ENCODE results near the gene TBX18.

DNA sequence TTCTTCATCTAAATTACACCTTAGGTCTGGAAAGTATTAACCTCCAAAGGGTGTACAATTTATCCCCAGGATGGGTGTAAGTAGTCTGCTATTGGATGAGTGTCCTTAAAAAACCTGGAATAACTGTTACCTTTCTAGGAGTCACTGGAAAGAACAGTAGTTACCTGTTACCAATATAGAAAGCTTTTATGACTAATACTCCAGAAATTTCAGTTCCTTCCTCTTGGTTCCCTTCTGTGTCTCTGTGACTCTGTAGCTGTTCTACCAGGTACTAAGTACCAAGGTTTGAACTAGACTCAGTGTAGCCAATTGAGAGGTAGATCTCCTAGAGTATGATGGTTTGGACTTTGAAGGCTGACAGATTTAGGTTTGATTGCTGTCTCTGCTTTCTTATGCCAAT is 47.0 kb upstream of the TBX18 start:
- TF ChIP-seq CTCF (IDR thresholded peaks at IDR 0.05 in 2 of 3, conservative IDR thresholded peaks at IDR 0.05 in 1 of 3; ENCODE audit: borderline replicate concordance in 1 of 3, insufficient read depth in 1 of 3, low read depth in 2 of 3, low read length in 2 of 3) (no peak), POLR2A (IDR thresholded peaks at IDR 0.05; ENCODE audit: borderline replicate concordance, extremely low read depth, insufficient read depth, insufficient read length) (no peak), EZH2 (IDR thresholded peaks at IDR 0.05) (no peak), CBX3 (IDR thresholded peaks at IDR 0.05; ENCODE audit: low read depth) (no peak), CEBPB (IDR thresholded peaks at IDR 0.05; ENCODE audit: low read depth) (no peak), SIN3A (IDR thresholded peaks at IDR 0.05; ENCODE audit: low read depth) (no peak)
- TF ChIP-seq, protein P1, sequence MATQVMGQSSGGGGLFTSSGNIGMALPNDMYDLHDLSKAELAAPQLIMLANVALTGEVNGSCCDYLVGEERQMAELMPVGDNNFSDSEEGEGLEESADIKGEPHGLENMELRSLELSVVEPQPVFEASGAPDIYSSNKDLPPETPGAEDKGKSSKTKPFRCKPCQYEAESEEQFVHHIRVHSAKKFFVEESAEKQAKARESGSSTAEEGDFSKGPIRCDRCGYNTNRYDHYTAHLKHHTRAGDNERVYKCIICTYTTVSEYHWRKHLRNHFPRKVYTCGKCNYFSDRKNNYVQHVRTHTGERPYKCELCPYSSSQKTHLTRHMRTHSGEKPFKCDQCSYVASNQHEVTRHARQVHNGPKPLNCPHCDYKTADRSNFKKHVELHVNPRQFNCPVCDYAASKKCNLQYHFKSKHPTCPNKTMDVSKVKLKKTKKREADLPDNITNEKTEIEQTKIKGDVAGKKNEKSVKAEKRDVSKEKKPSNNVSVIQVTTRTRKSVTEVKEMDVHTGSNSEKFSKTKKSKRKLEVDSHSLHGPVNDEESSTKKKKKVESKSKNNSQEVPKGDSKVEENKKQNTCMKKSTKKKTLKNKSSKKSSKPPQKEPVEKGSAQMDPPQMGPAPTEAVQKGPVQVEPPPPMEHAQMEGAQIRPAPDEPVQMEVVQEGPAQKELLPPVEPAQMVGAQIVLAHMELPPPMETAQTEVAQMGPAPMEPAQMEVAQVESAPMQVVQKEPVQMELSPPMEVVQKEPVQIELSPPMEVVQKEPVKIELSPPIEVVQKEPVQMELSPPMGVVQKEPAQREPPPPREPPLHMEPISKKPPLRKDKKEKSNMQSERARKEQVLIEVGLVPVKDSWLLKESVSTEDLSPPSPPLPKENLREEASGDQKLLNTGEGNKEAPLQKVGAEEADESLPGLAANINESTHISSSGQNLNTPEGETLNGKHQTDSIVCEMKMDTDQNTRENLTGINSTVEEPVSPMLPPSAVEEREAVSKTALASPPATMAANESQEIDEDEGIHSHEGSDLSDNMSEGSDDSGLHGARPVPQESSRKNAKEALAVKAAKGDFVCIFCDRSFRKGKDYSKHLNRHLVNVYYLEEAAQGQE (IDR thresholded peaks at IDR 0.05; ENCODE audit: low read depth), result no peak

Measured in HCT116 (cell line).